Measurements from ENCODE around the gene ZFYVE28.

DNA sequence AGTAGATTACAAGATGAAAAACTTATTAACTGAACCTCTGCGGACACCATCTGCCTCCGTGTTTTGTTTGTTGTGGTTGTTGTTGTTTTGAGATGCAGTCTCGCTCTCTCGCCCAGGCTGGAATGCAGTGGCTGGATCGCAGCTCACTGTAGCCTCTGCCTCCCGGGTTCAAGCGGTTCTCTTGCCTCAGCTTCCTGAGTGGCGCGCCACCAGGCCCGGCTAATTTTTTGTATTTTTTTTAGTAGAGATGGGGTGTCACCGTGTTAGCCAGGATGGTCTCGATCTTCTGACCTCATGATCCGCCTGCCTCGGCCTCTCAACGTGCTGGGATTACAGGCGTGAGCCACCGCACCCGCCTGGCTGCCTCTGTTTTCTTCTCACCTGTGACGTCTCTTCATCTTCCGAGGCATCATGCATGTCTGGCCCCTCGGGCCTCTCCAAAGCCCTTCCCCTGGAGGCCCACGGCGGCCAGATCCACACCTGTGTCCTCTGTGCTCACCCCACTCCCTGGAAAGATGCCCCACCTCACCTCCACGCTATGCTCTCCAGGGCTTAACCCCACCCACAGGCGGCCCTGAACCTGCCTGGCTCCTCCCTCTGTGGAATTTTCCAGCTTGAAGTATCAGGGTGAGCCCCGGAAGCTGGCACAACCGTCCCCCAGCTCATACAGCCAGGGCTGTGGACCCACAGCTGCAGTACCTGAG is 79.5 kb downstream of the ZFYVE28 start:
- TF ChIP-seq MAX (IDR thresholded peaks at IDR 0.05; ENCODE audit: low read depth), result no peak
- no peak for TF ChIP-seq CTCF (IDR thresholded peaks at IDR 0.05)
- TF ChIP-seq, protein P1, sequence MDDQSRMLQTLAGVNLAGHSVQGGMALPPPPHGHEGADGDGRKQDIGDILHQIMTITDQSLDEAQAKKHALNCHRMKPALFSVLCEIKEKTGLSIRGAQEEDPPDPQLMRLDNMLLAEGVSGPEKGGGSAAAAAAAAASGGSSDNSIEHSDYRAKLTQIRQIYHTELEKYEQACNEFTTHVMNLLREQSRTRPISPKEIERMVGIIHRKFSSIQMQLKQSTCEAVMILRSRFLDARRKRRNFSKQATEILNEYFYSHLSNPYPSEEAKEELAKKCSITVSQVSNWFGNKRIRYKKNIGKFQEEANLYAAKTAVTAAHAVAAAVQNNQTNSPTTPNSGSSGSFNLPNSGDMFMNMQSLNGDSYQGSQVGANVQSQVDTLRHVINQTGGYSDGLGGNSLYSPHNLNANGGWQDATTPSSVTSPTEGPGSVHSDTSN (IDR thresholded peaks at IDR 0.05), result no peak
- TF ChIP-seq POLR2AphosphoS5 (IDR thresholded peaks at IDR 0.05; ENCODE audit: low read depth, low read length), result no peak

Data from SK-N-SH (cell line).